ENCODE data around the gene AEN.
A peak's percentile ranks its signal among the peaks of the same experiment; 100 is the strongest.

The AEN gene

GRCh38 chr15:88636654-88637053 lies 15.5 kb downstream of the AEN start:
- peaks cover 37% of the 10 kb centered on the region for H3K36me3 ChIP-seq (ENCODE audit: low read depth)

DNA sequence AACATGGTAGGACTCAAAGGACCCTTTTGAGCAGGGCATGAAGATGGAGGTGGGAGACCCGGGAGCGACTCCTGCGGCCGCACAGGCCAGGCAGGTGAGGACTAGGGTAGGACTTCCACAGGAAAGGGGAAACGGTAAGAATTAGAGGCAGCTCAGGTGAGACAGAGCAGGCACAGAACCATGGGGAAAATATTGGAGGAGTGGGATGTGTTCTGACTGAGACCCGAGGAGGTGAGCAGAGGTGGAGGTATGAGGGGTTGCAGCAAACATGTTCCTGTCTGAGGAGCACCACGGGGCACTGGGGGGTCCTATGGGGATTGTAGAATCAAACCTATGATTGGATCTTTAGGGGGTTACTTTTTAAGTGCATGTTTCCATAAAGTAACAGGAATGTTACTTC lies 16.3 kb downstream of the AEN start:
- Histone ChIP-seq H3K27ac (ENCODE audit: poor library complexity, severe bottlenecking) (peak overlapping the region; percentile 72), H3K4me3 (ENCODE audit: severe bottlenecking) (no peak overlapping the region)

More at GRCh38 chr15:88636654-88637053, 15.5 kb downstream of the AEN start:
- DNase-seq (ENCODE audit: low spot score), result no peak
- no peaks in the 10 kb centered on the region for H3K9me3 ChIP-seq (ENCODE audit: severe bottlenecking)
- no peak for TF ChIP-seq CTCF (IDR thresholded peaks at IDR 0.05; ENCODE audit: poor library complexity, severe bottlenecking)
- no peak for ATAC-seq (ENCODE audit: low read depth)
- H3K4me1 ChIP-seq (ENCODE audit: insufficient read depth, poor library complexity, severe bottlenecking), result peaks cover 33% of the 10 kb centered on the region
- H3K4me3 ChIP-seq (ENCODE audit: severe bottlenecking), result no peak overlapping the region
- H3K27ac ChIP-seq (ENCODE audit: poor library complexity, severe bottlenecking), result peak overlapping the region; percentile 72
- H3K27me3 ChIP-seq (ENCODE audit: insufficient read depth, poor library complexity, severe bottlenecking), result no peaks in the 10 kb centered on the region

DNA sequence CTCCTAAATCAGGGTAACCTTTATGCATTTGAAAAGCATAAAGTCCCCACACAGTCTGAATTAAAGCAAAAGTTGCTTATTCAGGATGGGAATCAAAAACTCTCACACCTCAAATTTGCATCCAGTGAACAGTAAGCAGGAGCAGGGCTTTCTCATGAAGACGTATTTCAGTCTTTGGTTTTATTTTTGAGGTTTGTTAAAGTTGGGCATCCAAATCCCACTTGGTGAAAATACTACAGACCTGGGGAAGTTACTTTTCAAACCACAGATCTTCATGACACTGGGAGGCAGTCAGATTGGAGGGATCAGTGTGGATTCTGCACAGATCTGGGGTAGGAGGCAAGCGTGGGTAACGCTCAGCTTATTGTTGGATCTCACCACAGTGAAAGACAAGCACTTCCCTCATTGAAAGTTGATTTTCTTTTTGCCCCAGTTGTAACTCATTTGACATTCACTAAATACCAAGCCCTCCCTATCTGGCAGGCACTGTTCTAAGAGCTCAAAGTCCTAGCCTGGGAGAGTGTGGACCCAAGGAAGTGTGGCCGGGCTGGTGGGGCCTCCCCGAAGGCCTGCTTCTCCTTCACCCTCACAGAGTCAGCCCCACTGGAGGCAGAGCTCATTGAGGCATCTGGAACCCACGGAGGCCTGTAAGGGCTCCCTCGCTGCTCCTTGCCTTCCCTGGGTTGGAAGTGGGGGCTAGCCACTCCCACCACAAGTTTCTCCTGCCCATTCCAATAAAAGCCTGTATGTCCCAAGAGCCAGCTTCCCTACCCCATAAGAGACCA lies 16.9 kb downstream of the AEN start:
- Histone ChIP-seq H3K9me3 (ENCODE audit: severe bottlenecking) (no peaks in the 10 kb centered on the region), H3K4me3 (ENCODE audit: severe bottlenecking) (no peak overlapping the region), H3K27me3 (ENCODE audit: insufficient read depth, poor library complexity, severe bottlenecking) (no peaks in the 10 kb centered on the region), H3K4me1 (ENCODE audit: insufficient read depth, poor library complexity, severe bottlenecking) (peaks cover 33% of the 10 kb centered on the region), H3K27ac (ENCODE audit: poor library complexity, severe bottlenecking) (peak overlapping the region; percentile 72), H3K36me3 (ENCODE audit: low read depth) (peaks cover 25% of the 10 kb centered on the region)
- DNase-seq (ENCODE audit: low spot score), result no peak
- no peak for TF ChIP-seq CTCF (IDR thresholded peaks at IDR 0.05; ENCODE audit: poor library complexity, severe bottlenecking)
- ATAC-seq (ENCODE audit: low read depth), result peak; percentile 1; the same call in 2 of the 3 replicates

More for the DNA sequence above, 16.3 kb downstream of the AEN start:
- H3K36me3 ChIP-seq (ENCODE audit: low read depth), result peaks cover 31% of the 10 kb centered on the region
- no peak for TF ChIP-seq CTCF (IDR thresholded peaks at IDR 0.05; ENCODE audit: poor library complexity, severe bottlenecking)
- no peak for ATAC-seq (ENCODE audit: low read depth)
- peaks cover 33% of the 10 kb centered on the region for H3K4me1 ChIP-seq (ENCODE audit: insufficient read depth, poor library complexity, severe bottlenecking)
- no peaks in the 10 kb centered on the region for H3K27me3 ChIP-seq (ENCODE audit: insufficient read depth, poor library complexity, severe bottlenecking)
- no peak for DNase-seq (ENCODE audit: low spot score)
- H3K9me3 ChIP-seq (ENCODE audit: severe bottlenecking), result no peaks in the 10 kb centered on the region

DNA sequence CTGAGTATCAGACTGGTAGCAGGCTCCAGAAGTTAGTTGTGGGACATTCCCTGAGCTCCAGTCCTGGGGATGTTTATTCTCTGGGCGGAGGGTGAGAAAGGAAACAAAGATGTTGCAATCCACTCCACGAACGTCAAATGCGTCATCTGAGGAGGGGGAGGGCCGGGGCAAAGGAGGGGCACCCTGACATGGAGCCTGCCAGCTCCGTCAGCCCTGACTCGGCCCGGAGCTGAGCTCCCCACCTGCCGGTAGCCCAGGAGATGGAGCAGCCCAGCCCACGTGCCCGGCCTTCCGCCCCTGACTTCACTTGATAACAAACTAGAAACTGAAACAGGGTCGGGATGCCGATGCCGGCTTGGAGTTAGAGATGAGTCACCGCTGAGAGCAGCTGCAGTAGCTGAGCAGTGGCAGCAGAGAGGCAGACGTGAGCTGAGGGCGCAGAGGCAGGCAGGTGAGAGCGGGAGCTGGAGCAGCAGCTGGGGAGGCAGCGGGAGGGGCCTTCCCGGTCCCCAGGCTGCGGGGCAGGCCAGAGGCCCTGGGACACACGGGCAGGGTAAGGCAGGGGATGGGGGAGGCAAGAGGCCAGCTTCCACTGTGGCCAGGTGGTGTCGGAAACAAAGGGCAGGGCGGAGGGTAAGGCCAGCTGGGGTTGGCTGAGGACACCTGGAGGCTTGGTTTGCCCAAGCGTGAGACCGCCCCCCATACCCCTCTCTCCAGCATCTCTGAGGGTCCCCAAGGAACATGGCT lies 17.7 kb downstream of the AEN start, which contains the start of gene ISG20:
Gene ISG20 (plus strand): TSS at position 391 of the 747 bp plus-strand sequence. CDS start 351 bp downstream, at position 742.
- DNase-seq (ENCODE audit: low spot score) (peak; percentile 100), ATAC-seq (ENCODE audit: low read depth) (peak; percentile 92)
- Histone ChIP-seq H3K27me3 (ENCODE audit: insufficient read depth, poor library complexity, severe bottlenecking) (no peaks in the 10 kb centered on the region), H3K9me3 (ENCODE audit: severe bottlenecking) (no peaks in the 10 kb centered on the region), H3K4me1 (ENCODE audit: insufficient read depth, poor library complexity, severe bottlenecking) (peaks cover 33% of the 10 kb centered on the region), H3K27ac (ENCODE audit: poor library complexity, severe bottlenecking) (peak within 1 kb of the TSS; percentile 72), H3K36me3 (ENCODE audit: low read depth) (peaks cover 20% of the 10 kb centered on the region), H3K4me3 (ENCODE audit: severe bottlenecking) (peak within 1 kb of the TSS; percentile 19)
- peak; percentile 90 for TF ChIP-seq CTCF (IDR thresholded peaks at IDR 0.05; ENCODE audit: poor library complexity, severe bottlenecking)
